NCI-H2196 treated with DMSO at 0.1 percent for 48 hours (cell line): Measurements from ENCODE around the gene ELP2.

Experiments used
- DNase-seq: peaks from one replicate; lab custom pipeline; 2025; ENCODE audit not compliant: unreplicated experiment; lab: John Stamatoyannopoulos, UW

Gene ELP2

GRCh38 chr18:36215577-36215976 is 85.9 kb downstream of the ELP2 start:
- no peak for DNase-seq

- no peak for DNase-seq
These were observed 87.6 kb downstream of the ELP2 start for GRCh38 chr18:36217348-36217747.

GRCh38 chr18:36229188-36229587 is 99.5 kb downstream of the ELP2 start:
- no peak for DNase-seq
